Muscle of arm (tissue), 12 donors: ENCODE results near the gene XYLB. TPM values are rescaled to one million over a fixed set of nuclear protein-coding genes. Genes with fewer than 3 reads are reported as not detected.
"Not testable (repeated sequence)": the region's sequence is repeated elsewhere in the genome, so short reads cannot be mapped to it uniquely, and the experiment has no call there.

Experiments
- DNase-seq: peaks from one replicate; pipeline ENCODE4 v3.0.0-alpha.2; 2013
- polyA plus RNA-seq, 12 donors: library from polyadenylated mRNA; unstranded; fragments of 120-200 nt; gene quantifications; one replicate each; pipeline ENCODE4 v1.2.1, GENCODE V29; 2013; ENCODE audit not compliant: insufficient read length in 12 of 12

XYLB gene
- polyA plus RNA-seq, 12 donors, result 2.8 to 9.0 (median 3.5) TPM; not detected in 1

DNA sequence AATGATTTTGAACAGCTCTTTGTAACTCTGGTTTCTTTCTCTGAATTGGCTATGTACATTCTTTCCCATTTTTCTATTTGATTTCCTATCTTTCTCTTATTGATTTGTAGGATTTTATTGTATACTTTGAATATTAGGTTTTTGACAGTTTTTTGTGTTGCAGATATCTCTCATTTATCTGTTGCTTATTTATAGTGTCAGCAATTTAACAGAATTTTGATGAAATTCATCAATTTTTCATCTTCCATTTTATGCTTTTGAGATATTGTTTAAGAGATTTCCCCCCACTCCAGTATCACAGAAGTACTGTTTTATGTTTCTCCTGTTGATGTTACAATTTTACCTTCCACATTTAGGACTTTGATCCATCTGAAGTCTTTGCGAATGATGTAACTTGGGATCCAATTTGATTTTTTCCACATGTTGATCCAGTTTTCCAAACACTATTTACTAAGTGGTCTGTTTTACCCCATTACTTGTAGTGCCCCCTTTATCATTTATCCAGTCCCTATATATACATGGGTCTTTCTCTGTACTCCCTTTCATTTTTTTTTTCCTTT lies 46.1 kb downstream of the XYLB start:
- DNase-seq, result no peak

DNA sequence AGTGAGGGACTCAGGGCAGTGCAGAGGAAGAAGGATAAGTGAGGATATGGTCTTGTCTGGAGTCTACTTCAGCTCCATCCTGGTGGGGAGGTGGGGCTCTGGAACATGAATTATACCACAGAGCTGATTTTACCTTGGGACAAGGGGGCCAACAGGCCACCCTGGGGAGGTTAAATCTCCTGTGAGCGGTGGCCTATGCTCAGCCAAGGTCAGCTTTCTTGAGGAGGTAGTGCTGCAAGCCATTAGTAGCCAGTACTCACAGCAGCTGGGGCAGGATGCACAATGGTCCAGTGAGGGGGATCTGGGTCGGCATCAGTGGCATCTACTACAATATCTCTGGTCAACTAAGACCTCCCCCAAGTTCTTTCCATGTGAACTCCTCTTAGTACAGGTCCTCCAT lies 49.7 kb downstream of the XYLB start:
- no peak for DNase-seq

DNA sequence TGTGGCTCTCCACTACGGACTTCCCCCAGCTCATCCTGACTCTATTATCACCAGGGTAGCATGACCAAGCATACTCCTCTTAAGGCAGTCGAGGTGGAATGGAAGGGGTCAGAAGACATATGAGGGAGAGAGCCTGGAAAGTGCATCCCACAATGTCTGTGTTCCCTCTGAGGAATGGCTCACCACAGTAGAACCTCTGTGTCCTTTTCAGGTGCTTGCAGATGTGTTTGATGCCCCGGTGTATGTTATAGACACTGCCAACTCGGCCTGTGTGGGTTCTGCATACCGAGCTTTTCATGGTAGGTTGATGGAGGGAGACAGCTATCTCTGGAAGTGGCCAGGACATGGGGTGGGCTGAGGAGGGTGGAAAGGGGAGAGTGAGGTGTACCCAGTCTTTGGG lies 50.3 kb downstream of the XYLB start:
- DNase-seq, result no peak

DNA sequence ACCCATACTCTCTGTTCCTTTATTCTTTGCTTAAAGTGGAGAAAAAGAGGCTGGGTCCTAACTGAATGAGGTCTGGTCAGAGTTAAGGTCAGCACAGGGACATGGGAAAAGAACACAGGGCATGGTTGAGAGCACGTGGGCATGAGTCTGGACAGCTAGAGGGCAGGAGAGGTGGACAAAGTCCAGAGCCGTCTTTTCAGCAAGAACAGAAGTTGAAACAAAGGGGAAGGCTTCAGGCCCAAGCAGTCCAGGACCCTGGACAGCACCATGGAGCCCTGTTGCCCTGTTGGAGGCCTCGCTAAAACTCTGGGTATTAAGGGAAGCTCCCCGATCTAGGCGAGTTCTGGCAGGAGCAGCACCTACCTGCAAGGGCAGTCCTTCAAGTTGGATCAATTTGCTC lies 50.7 kb downstream of the XYLB start:
- peak; percentile 29 for DNase-seq

DNA sequence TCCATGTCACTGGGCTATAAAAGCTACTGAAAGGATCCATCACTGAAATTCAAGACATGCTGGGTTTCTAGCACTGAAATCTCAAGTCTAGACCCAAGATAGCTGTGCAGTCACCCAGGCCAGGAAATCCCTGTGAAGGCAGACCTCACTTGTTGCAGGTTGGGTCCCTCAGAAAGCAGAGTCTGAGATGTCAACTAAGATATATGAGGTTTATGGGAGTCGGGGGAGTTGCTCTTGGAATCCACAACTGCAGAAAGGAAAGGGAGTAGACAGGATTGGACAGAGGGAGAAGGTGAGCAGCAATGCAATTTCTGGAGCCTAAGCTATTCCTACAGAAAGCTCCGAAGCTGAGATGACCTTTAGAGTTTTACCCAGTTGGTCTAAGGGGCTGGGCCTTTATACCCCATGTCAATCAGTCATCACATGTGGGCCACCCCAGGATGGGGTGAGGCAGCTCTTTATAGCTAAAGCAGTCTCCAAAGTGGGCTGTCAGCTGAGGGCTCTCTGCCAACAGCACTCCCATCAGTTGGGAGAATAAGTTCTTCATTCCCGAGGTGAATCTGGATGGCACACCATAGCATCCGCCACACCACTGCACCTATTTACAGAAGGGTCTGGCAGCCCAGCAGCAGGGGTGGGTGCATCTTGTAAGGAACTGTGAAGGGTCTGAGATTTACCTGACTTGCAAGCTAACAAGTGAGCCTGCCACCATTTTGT lies 54.8 kb downstream of the XYLB start:
- no peak for DNase-seq

DNA sequence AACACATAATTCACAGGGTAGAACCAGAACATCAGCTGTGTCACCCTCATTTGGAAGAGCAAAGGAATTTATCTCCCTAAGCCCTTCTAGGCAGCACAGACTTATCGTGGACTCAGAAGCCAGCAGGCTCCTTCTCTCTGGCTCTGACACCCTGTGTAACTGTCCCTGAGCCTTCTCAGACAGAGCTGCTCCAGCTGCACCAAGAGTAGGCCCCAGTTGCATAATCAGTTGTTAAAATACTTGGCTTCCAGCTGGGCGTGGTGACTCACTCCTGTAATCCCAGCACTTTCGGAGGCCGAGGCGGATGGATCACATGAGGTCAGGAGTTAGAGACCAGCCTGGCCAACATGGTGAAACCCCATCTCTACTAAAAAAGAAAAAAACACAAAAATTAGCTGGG lies 57.7 kb downstream of the XYLB start:
- DNase-seq, result no peak

DNA sequence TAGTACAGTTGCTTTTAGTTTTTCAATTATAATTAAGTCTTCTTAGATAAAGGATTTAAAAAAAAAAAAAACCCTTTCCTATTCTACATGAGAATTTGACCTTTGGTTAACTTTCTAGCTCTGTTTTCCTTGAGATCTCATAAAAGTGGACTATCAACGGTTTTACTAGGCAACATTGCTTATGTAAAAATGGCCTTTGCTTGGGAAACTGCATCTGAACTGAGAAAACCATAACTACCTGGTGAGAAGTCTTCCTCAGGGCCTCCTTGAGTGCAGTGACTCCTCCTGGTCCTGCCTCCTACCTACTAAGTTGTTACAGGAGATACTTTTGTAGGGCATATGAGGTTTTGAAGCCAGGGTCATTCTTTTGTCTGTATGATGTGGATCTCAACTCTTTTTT lies 65.0 kb downstream of the XYLB start:
- no peak for DNase-seq

DNA sequence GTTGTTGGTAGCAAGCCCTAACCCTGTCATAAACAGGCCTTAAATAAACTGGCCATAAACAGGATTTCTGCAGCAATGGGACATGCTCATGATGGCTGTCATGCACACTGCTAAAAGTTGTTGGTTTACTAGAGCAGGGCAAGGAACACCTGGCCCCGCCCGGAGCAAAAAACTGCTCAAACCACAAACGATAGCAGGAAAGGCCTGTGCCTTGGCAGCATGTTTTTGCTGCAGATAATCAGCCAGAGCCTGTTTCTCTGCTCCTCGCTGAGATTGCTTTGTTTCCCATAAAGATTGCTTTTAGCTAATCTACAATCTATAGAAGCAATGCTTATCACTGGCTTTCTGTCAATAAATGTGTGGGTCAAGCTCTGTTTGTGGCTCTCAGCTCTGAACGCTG lies 74.2 kb downstream of the XYLB start:
- DNase-seq, result not testable (repeated sequence)

DNA sequence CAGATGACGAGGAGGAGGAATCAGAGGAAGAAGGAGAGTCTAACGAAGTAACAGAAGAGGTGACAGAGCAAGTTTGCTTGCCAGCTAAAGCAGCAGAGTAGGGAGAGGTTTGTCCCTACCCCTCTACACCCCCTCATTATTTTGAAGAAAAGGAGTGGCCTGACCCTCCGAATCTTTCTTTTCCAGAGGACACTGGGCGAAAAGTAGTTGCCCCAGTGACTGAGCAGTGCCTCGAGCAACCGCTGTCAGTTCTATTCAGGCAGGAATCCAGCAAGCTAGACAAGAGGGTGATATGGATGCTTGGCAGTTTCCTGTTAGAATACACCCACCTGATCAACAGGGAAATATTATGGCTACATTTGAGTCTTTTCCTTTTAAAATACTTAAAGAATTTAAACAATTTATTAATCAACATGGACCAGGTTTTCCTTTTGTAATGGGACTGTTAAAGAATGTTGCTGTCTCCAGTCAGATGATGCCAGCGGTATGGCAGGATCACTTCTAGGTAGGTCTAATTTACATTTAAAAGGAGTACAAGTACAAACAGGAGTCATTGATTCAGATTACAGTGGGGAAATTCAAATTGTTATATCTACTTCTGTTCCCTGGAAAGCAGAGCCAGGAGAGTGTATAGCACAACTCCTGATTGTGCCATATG lies 75.2 kb downstream of the XYLB start:
- no peak for DNase-seq

DNA sequence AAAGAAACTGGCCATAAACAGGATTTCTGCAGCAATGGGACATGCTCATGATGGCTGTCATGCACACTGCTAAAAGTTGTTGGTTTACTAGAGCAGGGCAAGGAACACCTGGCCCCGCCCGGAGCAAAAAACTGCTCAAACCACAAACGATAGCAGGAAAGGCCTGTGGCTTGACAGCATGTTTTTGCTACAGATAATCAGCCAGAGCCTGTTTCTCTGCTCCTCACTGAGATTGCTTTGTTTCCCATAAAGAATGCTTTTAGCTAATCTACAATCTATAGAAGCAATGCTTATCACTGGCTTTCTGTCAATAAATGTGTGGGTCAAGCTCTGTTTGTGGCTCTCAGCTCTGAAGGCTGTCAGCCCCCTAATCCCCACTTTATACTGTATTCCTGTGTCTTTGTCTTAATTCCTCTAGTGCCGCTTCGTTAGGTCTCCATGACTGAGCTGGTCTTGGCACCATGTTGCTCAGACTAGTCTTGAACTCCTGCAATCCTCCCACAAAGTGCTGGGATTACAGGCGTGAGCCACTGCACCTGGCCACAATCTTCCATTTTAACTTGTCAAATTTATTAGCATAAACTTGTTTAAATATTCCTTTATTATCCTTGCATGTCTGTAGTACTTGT lies 80.3 kb downstream of the XYLB start:
- not testable (repeated sequence) for DNase-seq

DNA sequence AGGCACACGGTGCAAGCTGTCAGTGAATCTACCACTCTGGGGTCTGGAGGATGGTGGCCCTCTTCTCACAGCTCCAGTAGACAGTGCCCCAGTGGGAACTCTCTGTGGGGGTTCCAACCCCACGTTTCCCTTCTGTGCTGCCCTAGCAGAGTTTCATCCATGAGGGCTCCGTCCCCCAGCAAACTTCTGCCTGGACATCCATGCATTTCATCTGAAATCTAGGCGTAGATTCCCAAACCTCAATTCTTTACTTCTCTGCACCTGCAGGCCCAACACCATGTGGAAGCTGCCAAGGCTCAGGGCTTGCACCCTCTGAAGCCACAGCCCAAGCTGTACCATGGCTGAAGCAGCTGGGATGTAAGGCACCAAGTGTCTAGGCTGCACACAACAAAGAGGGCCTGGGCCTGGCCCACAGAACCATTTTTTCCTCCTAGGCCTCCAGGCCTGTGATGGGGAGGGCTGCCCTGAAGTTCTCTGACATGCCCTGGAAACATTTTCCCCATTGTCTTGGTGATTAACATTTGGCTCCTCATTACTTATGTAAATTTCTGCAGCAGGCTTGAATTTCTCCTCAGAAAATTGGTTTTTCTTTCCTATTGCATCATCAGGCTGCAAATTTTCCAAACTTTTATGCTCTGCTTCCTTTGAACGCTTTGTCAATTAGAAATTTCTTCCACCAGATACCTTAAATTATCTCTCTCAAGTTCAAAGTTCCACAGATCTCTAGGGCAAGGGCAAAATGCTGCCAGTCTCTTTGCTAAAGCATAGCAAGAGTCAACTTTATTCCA lies 86.5 kb downstream of the XYLB start:
- not testable (repeated sequence) for DNase-seq

DNA sequence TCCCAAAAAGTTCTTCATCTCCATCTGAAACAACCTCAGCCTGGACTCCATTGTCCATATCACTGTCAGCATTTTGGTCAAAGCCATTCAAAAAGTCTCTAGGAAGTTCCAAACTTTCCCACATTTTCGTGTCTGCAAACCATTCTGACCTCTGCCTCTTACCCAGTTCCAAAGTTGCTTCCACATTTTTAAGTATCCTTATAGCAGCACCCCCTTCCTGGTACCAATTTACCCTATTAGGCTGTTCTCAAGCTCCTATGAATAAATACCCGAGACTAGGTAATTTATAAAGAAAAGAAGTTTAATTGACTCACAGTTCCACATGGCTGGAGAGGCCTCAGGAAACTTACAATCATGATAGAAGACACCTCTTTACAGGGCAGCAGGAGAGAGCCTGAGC lies 87.1 kb downstream of the XYLB start:
- DNase-seq, result not testable (repeated sequence)

DNA sequence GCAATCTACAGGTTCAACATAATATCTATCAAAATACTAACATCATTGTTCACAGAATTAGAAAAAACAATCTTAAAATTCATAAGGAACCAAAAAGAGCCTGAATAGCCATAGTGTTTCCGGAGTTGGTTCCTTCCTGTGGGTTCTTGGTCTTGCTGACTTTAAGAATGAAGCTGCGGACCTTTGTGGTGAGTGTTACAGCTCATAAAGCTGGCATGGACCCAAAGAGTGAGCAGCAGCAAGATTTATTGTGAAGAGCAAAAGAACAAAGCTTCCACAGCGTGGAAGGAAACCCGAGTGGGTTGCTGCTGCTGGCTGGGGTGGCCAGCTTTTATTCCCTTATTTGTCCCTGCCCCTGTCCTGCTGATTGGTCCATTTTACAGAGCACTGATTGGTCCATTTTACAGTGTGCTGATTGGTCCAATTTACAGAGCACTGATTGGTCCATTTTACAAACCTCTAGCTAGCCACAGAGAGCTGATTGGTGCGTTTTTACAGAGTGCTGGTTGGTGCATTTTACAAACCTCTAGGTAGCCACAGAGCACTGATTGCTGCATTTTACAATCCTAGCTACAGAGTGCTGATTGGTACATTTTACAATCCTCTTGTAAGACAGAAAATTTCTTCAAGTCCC lies 92.0 kb downstream of the XYLB start:
- not testable (repeated sequence) for DNase-seq

DNA sequence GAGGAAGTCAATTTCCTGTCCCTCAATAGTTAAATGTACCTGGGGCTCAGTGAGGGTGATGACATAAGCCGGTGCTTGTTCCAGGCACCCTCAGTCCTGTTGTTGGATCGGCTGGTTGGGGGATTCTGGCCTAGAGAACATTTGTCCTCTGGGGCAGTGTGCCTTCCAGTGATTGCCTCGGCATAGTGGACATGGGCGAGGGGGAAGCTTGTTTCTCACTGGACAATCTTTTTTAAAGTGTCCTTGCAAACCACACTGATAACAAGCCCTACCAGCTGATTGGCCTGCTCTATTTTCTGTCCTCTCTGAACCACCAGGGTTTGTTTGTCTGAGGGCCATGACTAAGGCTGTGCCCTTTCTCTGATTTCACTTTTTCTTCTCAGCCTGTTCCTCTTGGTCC lies 96.6 kb downstream of the XYLB start:
- not testable (repeated sequence) for DNase-seq

DNA sequence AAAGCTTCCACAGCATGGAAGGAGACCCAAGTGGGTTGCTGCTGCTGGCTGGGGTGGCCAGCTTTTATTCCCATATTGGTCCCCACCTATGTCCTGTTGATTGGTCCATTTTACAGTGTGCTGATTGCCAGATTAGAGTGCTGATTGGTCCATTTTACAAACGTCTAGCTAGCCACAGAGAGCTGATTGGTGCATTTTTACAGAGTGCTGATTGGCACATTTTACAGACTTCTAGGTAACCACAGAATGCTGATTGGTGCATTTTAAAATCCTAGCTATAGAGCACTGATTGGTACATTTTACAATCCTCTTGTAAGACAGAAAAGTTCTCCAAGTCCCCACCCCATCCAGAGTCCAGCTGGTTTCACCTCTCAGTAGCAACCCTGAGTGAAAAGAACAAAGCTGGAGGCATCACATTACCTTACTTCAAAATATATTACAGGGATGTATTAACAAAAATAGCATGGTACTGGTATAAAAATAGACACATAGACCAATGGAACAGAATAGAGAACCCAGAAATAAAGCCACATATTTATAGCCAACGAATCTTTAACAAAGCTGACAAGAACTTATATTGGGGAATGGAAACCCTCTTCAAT lies 99.6 kb downstream of the XYLB start:
- no peak for DNase-seq

DNA sequence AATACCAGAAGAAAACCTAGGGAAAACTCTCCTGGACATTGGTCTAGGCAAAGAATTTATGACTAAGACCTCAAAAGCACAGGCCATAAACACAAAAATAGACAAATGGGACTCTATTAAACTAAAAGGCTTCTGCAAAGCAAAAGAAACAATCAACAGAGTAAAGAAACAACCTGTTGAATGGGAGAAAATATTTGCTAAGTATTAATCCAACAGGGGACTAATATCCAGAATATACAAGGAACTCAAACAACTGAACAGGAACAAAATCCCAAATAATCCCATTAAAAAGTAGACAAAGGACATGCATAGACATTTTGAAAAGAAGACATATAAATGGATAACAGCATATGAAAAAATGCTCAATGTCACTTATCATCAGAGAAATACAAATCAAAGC lies 100.2 kb downstream of the XYLB start:
- DNase-seq, result no peak

DNA sequence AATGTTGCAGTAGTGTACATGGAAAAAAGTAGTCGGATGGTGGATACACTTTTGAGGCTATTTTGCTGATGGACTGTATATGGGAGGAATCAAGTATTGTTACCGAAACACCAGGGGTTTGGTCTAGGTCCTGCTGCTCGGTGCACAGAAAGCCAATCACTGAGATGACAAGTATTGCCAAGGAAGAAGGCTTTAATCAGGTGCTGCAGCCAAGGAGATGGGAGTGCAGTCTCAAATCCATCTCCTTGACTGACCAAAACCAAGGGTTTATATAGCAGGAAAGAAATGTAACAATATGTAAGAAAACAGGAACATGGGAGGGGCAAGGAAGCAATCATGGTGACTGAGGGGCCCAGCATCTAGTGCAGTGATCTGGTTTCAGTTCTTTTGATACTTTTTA lies 104.3 kb downstream of the XYLB start:
- no peak for DNase-seq

DNA sequence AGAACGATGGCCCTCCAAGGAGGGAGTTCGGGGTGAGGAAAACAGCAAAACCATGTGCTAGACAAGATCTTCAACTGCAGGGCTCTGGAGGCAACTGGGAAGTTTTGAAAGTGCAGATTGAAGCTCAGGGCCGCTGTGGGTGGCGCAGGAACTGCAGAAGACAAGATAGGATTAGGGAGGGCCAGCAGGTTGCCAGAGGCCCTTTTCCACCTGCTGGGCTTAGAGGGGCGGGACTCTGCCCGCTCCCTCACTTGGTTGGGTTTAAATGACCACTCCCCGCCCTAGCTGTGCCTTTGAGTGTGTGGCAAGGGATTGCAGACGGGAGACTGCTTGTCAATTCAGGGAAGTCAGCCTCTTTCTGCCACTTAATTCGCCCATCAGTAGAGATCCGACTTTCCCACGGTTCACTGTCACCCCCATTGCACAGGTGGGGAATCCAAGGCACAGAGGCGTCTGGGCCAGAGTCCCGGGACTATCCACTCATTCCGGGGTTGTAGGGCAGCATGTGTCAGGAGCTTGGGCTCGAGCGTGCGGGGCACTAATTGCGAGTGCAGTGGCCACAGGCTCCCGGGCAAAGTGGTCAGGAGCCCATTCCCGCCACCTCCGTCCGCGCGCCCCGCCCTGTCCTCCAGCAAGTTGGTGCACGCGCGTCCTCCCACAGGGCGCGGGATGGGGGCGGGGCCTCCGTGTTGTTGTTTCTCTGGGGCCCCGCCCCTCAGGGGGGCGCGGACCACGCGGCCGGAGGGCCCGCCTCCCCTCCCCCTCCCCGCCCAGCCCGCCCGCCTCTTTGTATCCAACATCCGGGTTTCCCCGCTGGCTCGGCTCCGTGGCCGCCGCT lies 106.7 kb downstream of the XYLB start, which contains the start of gene ACVR2B:
Gene ACVR2B, plus strand, starts transcription at position 816 of the 838 bp plus-strand sequence. CDS start 433 bp downstream, outside the sequence.
- DNase-seq, result peak; percentile 82

DNA sequence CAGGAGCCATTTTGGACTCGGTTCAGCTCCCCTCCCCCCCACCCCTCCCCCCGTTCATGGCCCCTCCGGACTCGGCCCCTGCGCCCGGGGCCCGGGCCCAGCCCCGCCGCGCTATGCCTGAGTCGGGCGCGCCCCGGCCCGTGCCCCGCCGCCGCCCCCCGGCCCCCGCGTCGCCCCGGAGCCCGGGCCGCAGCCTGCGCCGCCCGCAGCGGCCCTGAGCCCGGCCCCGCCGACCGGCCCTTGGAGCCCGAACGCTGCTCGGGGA lies 107.3 kb downstream of the XYLB start:
- DNase-seq, result no peak

DNA sequence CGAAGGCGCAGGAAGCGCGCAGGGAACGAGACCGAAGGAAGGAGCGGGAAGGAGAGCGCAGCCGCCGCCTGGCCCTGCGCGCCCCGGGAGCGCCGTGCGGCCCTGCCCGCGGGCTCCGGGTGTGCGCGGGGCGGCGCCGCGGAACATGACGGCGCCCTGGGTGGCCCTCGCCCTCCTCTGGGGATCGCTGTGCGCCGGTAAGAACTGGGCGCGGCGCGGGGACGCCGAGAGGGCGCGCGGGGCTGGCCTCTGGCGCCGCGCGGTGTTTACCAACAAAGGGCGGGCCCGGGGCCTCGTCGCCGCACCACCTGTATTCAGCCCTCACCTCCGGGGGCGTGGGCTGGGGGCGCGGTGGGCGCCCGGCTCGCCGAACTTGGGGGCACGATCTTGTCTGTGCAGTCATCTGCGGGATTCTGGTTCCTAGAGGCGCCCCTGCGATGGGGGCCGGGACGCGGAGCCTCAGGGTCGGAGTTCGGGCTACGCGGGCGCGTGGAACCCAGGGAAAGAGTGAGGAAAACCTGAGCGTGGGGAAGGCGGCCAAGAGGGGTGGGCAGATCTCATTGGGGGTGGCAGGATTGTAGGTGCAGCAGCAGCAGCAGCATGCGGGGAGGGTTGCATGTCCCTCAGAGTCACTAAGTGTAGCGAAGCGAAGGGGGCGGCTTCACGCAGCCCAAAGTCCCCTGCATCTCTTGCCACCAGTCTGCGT lies 107.7 kb downstream of the XYLB start:
- DNase-seq, result peak; percentile 35
